ENCODE data around the gene RHCG. TPM values are rescaled to one million over a fixed set of nuclear protein-coding genes. Genes with fewer than 3 reads are reported as not detected.
A peak's percentile ranks its signal among the peaks of the same experiment; 100 is the strongest.

The RHCG gene
- total RNA-seq, 1 donor from 2014 or later: not detected

- H3K27ac Mint-ChIP-seq (ENCODE audit: unreplicated experiment): no peak overlapping the region
- H3K4me3 Mint-ChIP-seq (ENCODE audit: unreplicated experiment): no peak overlapping the region
- no peaks in the 10 kb centered on the region for H3K9me3 Mint-ChIP-seq (ENCODE audit: low read depth)
- no peaks in the 10 kb centered on the region for H3K36me3 Mint-ChIP-seq (ENCODE audit: low read depth)
- no peak for DNase-seq (ENCODE audit: low spot score)
- H3K4me1 Mint-ChIP-seq (ENCODE audit: low read depth): peaks cover 8% of the 10 kb centered on the region
- peaks cover 47% of the 10 kb centered on the region for H3K27me3 Mint-ChIP-seq (ENCODE audit: low read depth)
- TF ChIP-seq CTCF (IDR thresholded peaks at IDR 0.05): no peak
Observed at GRCh38 chr15:89497231-89497630, 848 bp upstream of the RHCG start.

- Mint-ChIP-seq H3K4me3 (ENCODE audit: unreplicated experiment) (peak overlapping the region; percentile 62), H3K36me3 (ENCODE audit: low read depth) (no peaks in the 10 kb centered on the region), H3K27ac (ENCODE audit: unreplicated experiment) (no peak overlapping the region), H3K4me1 (ENCODE audit: low read depth) (peaks cover 8% of the 10 kb centered on the region), H3K27me3 (ENCODE audit: low read depth) (peaks cover 49% of the 10 kb centered on the region), H3K9me3 (ENCODE audit: low read depth) (no peaks in the 10 kb centered on the region)
- no peak for TF ChIP-seq CTCF (IDR thresholded peaks at IDR 0.05)
- no peak for DNase-seq (ENCODE audit: low spot score)
Observed at GRCh38 chr15:89495638-89496145, 691 bp downstream of the RHCG start.

GRCh38 chr15:89494941-89495637 lies 1.3 kb downstream of the RHCG start:
- DNase-seq (ENCODE audit: low spot score): no peak
- Mint-ChIP-seq H3K27ac (ENCODE audit: unreplicated experiment) (no peak overlapping the region), H3K9me3 (ENCODE audit: low read depth) (no peaks in the 10 kb centered on the region), H3K4me3 (ENCODE audit: unreplicated experiment) (no peak overlapping the region), H3K27me3 (ENCODE audit: low read depth) (peaks cover 54% of the 10 kb centered on the region), H3K4me1 (ENCODE audit: low read depth) (peaks cover 8% of the 10 kb centered on the region), H3K36me3 (ENCODE audit: low read depth) (no peaks in the 10 kb centered on the region)
- peak; percentile 70 for TF ChIP-seq CTCF (IDR thresholded peaks at IDR 0.05)

- H3K4me1 Mint-ChIP-seq (ENCODE audit: low read depth): peaks cover 8% of the 10 kb centered on the region
- H3K9me3 Mint-ChIP-seq (ENCODE audit: low read depth): no peaks in the 10 kb centered on the region
- H3K27me3 Mint-ChIP-seq (ENCODE audit: low read depth): peaks cover 55% of the 10 kb centered on the region
- DNase-seq (ENCODE audit: low spot score): peak; percentile 46
- H3K27ac Mint-ChIP-seq (ENCODE audit: unreplicated experiment): no peak overlapping the region
- TF ChIP-seq CTCF (IDR thresholded peaks at IDR 0.05): no peak
- no peaks in the 10 kb centered on the region for H3K36me3 Mint-ChIP-seq (ENCODE audit: low read depth)
- no peak overlapping the region for H3K4me3 Mint-ChIP-seq (ENCODE audit: unreplicated experiment)
Observed at GRCh38 chr15:89494031-89494430, 2.4 kb downstream of the RHCG start.

GRCh38 chr15:89492934-89493631 lies 3.3 kb downstream of the RHCG start:
- peaks cover 54% of the 10 kb centered on the region for H3K27me3 Mint-ChIP-seq (ENCODE audit: low read depth)
- H3K4me3 Mint-ChIP-seq (ENCODE audit: unreplicated experiment): no peak overlapping the region
- TF ChIP-seq CTCF (IDR thresholded peaks at IDR 0.05): no peak
- H3K27ac Mint-ChIP-seq (ENCODE audit: unreplicated experiment): no peak overlapping the region
- no peaks in the 10 kb centered on the region for H3K9me3 Mint-ChIP-seq (ENCODE audit: low read depth)
- H3K4me1 Mint-ChIP-seq (ENCODE audit: low read depth): peaks cover 8% of the 10 kb centered on the region
- H3K36me3 Mint-ChIP-seq (ENCODE audit: low read depth): no peaks in the 10 kb centered on the region
- DNase-seq (ENCODE audit: low spot score): no peak

Measured in chondrocyte (in vitro differentiated cells).